ENCODE measurements around the gene ITPK1. TPM values are rescaled to one million over a fixed set of nuclear protein-coding genes. Genes with fewer than 3 reads are reported as not detected.

The ITPK1 gene
- total RNA-seq, 4 donors from 2014 or later, result 108 to 221 (median 138) TPM

- peak overlapping the region in 1 of 4 donors; percentile 82 for H3K27ac ChIP-seq (replicated peaks in 1 of 4)
- DNase-seq (ENCODE audit: extremely low spot score), result no peak
- no peaks in the 10 kb centered on the region for H3K27me3 ChIP-seq
- H3K4me1 ChIP-seq, result peaks cover 35 to 56% (median 48%) of the 10 kb centered on the region in 4 donors
- H3K9me3 ChIP-seq, result no peaks in the 10 kb centered on the region
- intact Hi-C loops (cut with DNase I), result no loop called here
- peaks cover 24 to 72% (median 59%) of the 10 kb centered on the region in 4 donors for H3K36me3 ChIP-seq
- no peak for TF ChIP-seq CTCF (IDR thresholded peaks at IDR 0.05)
- TF ChIP-seq POLR2AphosphoS5 (IDR thresholded peaks at IDR 0.05), result no peak
- no peak for TF ChIP-seq POLR2A (IDR thresholded peaks at IDR 0.05; ENCODE audit: low read depth)
- TF ChIP-seq EP300 (IDR thresholded peaks at IDR 0.05), result no peak
- H3K4me3 ChIP-seq, result no peak overlapping the region
- WGBS, result 93% methylated on average over 11 of the region's 30 CpGs
These were observed 155.7 kb downstream of the ITPK1 start for GRCh38 chr14:92959761-92960680.

- WGBS, result 71% methylated on average over 9 of the region's 10 CpGs
- peaks cover 24 to 80% (median 60%) of the 10 kb centered on the region in 4 donors for H3K36me3 ChIP-seq
- TF ChIP-seq EP300 (IDR thresholded peaks at IDR 0.05) (no peak), POLR2AphosphoS5 (IDR thresholded peaks at IDR 0.05) (no peak), POLR2A (IDR thresholded peaks at IDR 0.05; ENCODE audit: low read depth) (no peak), CTCF (IDR thresholded peaks at IDR 0.05) (no peak)
- H3K9me3 ChIP-seq, result no peaks in the 10 kb centered on the region
- H3K4me1 ChIP-seq, result peaks cover 30 to 47% (median 39%) of the 10 kb centered on the region in 4 donors
- intact Hi-C loops (cut with DNase I), result no loop called here
- DNase-seq (ENCODE audit: extremely low spot score), result no peak
- H3K27ac ChIP-seq (replicated peaks in 1 of 4), result peak overlapping the region in 2 of 4 donors; percentile 26 to 82
- H3K27me3 ChIP-seq, result no peaks in the 10 kb centered on the region
- H3K4me3 ChIP-seq, result no peak overlapping the region
These were observed 156.6 kb downstream of the ITPK1 start for GRCh38 chr14:92959189-92959531.

- H3K9me3 ChIP-seq, result no peaks in the 10 kb centered on the region
- H3K4me1 ChIP-seq, result peaks cover 25 to 42% (median 33%) of the 10 kb centered on the region in 4 donors
- 89% methylated on average over 13 of the region's 22 CpGs for WGBS
- H3K36me3 ChIP-seq, result peaks cover 24 to 85% (median 60%) of the 10 kb centered on the region in 4 donors
- no peak for TF ChIP-seq EP300 (IDR thresholded peaks at IDR 0.05)
- TF ChIP-seq POLR2A (IDR thresholded peaks at IDR 0.05; ENCODE audit: low read depth), result no peak
- TF ChIP-seq CTCF (IDR thresholded peaks at IDR 0.05), result no peak
- TF ChIP-seq POLR2AphosphoS5 (IDR thresholded peaks at IDR 0.05), result no peak
- no peak overlapping the region for H3K4me3 ChIP-seq
- no peaks in the 10 kb centered on the region for H3K27me3 ChIP-seq
- intact Hi-C loops (cut with DNase I), result no loop called here
- DNase-seq (ENCODE audit: extremely low spot score), result no peak
- peak overlapping the region in 2 of 4 donors; percentile 26 to 82 for H3K27ac ChIP-seq (replicated peaks in 1 of 4)
These were observed 157.1 kb downstream of the ITPK1 start for GRCh38 chr14:92958373-92959188.

GRCh38 chr14:92956961-92957360 lies 158.8 kb downstream of the ITPK1 start:
- H3K27me3 ChIP-seq, result no peaks in the 10 kb centered on the region
- H3K4me1 ChIP-seq, result peaks cover 29 to 42% (median 35%) of the 10 kb centered on the region in 4 donors
- no peak overlapping the region for H3K27ac ChIP-seq (replicated peaks in 1 of 4)
- intact Hi-C loops (cut with DNase I), result no loop called here
- H3K36me3 ChIP-seq, result peaks cover 24 to 87% (median 57%) of the 10 kb centered on the region in 4 donors
- H3K4me3 ChIP-seq, result no peak overlapping the region
- TF ChIP-seq POLR2A (IDR thresholded peaks at IDR 0.05; ENCODE audit: low read depth) (no peak), POLR2AphosphoS5 (IDR thresholded peaks at IDR 0.05) (no peak), EP300 (IDR thresholded peaks at IDR 0.05) (no peak), CTCF (IDR thresholded peaks at IDR 0.05) (no peak)
- whole genome bisulfite sequencing, result 79% methylated on average over 10 of the region's 11 CpGs
- no peak for DNase-seq (ENCODE audit: extremely low spot score)
- H3K9me3 ChIP-seq, result no peaks in the 10 kb centered on the region

All from esophagus muscularis mucosa (tissue), 4 donors.